Stimulated activated CD4-positive, alpha-beta T cell treated with anti-CD3 and anti-CD28 coated beads, Interleukin-15, amount 100 ng/mL, for 1 hour (primary cell): ENCODE results near the gene VANGL2.
"Not testable (repeated sequence)": the region's sequence is repeated elsewhere in the genome, so short reads cannot be mapped to it uniquely, and the experiment has no call there.

Experiments
- DNase-seq, 2 donors: peaks; one replicate each; pipeline ENCODE4 v3.0.0-alpha.2; 2020; ENCODE audit warnings: low read depth in 1 of 2, low spot score in 1 of 2

VANGL2 gene

DNA sequence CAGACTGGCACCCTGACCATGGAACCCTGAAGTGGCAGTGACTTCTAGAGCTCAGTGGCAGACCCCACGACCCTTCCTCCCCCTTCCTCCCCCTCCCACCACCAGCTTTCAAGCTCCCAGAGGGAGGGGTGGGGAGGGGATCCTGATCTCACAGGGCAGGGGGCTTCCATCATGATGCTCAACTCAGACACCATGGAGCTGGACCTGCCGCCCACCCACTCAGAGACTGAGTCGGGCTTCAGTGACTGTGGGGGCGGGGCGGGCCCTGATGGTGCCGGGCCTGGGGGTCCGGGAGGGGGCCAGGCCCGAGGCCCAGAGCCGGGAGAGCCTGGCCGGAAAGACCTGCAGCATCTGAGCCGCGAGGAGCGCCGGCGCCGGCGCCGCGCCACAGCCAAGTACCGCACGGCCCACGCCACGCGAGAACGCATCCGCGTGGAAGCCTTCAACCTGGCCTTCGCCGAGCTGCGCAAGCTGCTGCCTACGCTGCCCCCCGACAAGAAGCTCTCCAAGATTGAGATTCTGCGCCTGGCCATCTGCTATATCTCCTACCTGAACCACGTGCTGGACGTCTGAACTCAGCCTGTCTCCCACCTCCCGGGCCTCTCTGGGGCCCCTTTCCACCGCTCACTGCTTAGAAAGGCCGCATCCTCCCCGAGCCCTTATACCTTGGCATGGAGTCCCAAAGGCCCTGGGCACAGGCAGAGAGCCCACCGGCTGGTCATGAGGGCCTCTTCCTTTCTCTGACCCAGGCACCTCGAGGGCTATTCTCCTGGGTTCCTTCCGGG, 29.6 kb upstream of the VANGL2 start:
- no peak for DNase-seq

DNA sequence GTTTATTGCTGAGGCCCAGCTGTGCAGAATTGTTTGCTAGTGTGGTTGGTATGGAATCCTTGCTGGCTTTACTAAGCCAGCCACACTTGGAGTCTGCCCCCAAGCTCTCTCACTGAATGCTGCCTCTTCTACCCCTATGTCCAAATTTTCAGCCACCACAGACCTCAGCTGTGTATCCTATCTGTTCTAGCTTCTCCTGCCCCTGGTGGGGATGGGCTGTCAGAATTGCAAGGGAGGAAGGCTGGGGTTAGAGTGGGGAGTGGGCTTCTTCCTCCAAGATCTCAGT, 29.1 kb upstream of the VANGL2 start:
- DNase-seq = no peak

DNA sequence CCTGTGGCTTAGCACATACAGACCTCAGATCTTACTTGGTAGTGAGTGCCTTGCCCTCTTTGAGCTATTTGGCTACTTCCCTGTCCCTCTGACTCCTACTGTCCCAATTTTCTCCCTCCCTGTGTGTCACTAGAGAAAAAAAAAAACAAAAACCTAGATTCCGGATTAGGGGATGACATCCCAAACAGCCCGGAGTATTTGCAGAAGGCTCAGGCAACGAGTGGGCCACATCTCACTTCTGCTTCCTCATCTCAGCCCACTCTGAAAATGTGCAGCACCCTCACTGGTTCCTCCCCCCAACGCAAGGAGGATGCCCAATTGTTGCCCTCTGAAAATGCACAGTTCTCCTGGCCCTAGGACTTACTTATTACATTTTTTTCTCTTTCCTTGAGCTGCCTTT, 28.6 kb upstream of the VANGL2 start:
- DNase-seq = no peak

DNA sequence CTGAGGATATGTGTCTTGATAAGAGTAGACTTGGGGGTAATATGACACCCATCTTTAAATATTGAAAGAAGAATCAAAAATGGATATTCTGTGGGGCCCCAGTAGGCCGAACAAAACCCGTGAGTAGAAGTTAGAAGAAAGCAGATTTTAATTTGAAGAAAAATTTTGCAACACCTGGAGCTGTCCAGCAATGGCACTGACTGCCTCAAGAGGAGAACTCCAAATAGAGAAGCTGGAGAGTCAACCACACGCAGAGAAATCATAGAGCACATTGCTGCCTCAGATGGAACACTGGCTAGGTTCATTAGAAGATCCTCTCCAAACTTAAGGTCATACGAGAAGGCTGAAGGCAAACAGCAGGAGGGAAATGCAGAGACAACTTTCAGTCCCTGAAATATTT, 26.7 kb upstream of the VANGL2 start:
- DNase-seq = no peak

DNA sequence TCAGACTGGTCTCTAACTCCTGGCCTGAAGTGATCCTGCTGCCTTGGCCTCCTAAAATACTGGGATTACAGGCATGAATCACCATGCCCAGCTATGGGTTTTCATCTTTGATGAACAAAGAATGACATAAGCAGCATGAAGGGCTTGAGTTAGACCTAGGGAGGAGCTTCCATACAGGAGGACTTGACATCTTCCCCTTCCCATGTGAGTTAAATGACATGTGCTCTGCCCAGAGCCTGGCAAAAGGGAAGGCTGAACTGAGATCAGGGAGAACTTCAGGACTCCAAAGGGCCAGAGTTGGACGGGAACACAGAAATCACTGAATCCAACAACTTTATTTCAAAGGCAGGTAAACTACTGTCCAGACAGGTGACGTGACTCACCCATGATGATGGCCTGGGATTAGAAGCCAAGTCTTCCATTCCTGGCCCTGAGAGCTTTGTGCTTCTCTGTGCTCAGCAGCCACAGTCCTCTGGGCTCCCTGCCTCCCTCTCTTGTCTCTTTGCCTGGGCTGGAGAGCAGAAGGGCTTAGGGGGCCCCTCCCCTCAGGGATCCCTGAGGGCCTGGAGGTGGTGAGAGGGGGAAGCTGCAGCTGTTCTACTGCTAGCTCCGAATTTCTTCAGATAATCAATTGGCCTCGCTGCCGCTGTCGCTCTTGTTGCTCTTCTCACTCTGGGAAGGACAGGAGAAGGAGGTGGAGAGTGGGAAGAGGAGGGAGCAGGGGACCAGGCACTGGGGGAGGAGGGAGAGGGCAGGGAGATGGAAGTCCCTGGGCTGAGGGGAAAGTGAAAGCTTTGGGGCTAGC, 25.9 kb upstream of the VANGL2 start:
- no peak for DNase-seq

DNA sequence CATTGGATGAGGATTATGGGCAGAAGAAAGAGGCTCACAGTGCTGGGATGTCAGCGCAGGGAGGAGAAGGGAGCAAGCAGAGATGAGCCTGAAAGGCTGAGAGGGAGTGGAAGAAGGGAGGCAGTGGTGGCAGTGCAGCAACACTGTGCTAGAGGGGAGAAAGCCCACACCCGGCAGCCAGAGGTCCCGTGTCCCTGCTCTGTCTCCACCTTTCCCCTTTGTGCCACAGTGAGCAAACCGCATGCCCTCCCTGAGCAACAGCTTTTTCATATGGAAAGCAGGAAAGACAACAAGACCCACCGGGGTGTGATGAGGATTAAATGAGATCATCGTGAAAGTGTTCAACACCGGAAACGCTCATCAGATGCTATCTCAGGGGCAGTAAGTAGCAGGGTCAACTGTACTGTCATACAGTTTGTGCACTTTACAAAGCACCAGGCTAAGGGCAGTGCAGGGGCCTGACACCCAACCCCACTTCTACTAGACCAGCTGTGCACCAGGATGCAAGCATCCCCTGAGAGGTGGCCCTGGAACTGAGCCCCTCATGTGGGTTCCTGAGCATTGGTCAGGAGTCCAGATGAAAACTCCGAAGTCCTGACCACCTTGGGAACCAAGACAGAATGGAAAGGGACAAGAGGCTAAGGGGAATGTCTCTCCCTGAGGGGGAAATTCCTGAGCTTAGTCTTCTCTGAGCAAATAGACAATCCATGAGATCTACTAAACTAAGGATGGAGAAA, 24.4 kb upstream of the VANGL2 start:
- no peak for DNase-seq

DNA sequence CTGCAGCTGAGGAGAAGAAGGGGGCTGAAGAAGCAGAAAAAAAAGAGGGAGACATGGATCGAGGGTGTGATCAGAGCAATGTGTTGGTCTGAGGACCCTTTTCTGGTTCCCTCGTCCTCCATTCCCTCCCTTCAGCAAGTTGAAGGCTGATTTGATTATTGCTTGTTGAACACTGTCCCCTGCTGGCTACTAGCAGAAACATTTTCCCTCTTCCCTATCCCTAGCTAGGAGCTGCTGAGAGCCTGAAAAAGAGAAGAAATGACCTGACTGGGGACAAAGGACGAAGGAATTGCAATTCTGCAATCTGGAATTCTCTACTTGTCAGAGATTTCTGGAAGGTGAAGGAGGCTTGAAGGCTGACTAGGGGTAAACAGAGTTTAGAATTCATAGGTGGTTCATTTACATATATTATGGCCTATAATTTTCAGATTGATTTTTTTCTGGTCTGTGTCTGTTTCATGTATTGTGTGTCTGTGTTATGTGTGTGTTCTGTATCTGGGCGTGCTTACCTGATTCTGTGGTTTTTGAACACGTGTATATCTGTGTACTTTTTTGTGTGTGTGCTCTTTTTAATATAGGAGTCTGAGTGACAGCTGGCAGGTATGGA, 23.7 kb upstream of the VANGL2 start:
- DNase-seq = no peak

DNA sequence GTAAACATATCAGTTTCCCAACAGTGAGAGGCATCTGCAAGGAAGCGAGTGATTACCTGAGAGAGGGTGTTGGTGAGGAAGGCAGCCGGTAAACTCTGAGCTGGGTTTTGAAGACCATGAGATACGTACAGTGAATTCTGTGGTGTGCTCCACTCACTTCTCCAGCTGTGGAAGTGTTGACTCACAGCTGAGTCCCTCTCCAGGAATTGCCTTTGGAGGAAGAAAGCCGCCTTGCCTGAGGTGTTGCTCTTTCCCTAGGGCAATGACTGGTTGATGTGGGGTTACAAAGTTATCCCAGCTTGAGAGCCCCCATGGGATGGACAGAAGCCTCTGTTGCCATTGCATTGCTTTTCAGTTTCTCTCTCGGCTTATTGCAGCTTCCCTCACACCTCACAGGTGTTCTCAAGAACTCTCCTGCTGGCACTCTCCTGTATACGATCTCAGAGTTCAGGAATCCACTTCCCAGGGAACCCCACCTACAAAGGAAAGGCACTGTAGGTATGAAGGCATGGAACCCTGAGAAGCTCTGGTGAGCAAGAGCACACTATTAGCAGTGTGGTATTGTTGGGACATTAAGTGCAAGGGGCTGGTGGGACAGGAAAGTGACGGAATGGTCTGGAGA, 22.7 kb upstream of the VANGL2 start:
- no peak for DNase-seq

DNA sequence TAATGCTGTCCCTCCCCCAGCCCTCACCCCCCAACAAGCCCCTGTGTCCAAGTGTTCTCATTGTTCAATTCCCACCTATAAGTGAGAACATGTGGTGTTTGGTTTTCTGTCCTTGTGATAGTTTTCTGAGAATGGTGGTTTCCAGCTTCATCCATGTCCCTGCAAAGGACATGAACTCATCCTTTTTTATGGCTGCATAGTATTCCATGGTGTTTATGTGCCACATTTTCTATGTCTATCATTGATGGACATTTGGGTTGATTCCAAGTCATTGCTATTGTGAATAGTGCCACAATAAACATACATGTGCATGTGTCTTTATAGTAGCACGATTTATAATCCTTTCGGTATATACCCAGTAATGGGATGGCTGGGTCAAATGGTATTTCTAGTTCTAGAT, 15.6 kb upstream of the VANGL2 start:
- not testable (repeated sequence) for DNase-seq

DNA sequence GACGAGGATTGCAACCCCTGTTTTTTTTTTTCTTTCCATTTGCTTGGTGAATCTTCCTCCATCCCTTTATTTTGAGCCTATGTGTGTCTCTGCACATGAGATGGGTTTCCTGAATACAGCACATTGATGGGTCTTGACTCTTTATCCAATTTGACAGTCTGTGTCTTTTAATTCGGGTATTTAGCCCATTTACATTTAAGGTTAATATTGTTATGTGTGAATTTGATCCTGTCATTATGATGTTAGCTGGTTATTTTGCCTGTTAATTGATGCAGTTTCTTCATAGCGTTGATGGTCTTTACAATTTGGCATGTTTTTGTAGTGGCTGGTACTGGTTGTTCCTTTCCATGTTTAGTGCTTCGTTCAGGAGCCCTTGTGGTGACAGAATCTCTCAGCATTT, 12.0 kb upstream of the VANGL2 start:
- DNase-seq = not testable (repeated sequence)

DNA sequence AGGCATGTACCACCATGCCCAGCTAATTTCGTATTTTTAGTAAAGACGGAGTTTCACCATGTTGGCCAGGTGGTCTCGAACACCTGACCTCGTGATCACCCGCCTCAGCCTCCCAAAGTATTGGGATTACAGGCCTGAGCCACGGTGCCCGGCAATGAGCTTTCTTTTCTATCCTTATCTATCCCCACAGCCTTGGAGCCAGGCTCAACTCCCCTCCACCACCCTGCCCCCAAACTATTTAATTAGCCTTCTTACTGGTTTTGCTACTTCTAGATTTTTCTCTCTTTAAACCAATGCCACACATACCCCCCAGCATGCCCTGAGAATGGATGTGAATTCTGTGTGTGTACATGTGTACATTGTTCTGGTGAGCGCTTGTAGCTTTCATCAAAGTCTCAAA, 5.7 kb upstream of the VANGL2 start:
- DNase-seq = no peak

DNA sequence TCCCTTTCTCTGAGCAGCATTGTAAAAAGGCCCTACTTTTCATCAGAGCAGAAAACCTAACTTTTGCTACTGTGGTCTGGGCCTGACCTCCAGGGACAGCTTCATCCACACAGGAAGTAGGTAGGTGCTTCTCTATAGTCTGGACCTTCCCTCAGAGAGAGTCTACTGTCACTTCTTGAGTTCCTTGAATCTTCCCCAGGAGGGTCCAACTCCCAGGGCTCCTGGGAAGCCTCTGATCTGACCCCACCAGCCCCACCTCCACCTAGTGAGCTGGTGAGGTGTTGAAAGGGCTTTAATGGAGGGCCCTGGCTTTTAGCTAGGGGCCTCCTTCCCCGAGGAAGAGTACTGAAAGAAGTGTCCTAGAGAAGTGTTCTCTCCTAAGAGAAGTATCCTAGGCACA, 2.7 kb upstream of the VANGL2 start:
- no peak for DNase-seq

DNA sequence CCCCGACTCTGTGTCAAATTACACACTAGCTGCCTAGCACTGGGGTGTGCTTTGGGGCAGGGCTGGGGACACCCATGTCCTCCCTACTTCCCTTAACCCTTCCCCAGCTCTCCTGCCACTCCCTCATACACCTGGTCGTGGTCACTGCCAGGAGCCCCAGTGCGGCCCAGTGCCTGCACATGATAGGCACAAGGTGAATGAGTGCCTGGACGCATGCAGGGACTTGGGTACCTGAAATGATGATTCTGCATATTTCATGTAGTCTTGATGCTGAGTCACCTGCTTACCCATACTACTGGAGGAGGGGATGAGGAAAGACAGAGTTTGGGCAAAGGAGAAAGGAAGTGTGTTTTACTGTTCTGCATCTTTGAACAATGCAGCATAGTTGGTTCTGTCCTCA, 1.5 kb upstream of the VANGL2 start:
- no peak for DNase-seq

DNA sequence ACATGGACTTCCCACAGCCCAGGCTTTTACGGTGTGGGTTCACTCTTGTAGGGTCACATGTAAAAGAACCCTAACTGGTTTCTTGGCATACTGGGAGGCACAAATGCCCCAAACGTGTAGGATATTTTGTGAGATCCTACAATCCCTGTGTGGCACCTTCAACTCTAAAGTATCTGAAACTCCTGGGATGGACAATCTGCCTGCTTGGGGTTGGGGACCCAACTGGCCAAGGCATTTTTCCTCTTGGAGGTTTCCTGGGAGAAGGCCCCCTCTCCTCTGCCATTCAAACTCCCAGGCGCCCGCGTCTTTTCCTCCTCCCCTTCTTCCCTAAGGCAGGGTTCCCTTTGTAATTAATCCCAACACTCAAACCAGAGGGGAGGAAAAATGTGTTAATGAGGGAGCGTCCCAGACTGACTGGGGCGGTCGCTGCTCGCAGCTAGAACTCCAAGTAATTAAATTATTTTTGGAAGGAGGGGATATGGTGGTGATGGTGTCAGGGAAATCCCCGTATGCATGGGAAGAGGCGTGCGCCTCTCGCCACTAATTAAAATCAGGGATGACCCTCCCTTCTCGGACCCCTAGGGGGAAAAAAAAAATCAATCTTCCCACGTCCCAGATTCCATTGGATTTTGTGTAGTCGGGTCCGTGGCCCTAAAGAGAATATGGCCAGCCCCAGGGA, 681 bp upstream of the VANGL2 start:
- DNase-seq = no peak

DNA sequence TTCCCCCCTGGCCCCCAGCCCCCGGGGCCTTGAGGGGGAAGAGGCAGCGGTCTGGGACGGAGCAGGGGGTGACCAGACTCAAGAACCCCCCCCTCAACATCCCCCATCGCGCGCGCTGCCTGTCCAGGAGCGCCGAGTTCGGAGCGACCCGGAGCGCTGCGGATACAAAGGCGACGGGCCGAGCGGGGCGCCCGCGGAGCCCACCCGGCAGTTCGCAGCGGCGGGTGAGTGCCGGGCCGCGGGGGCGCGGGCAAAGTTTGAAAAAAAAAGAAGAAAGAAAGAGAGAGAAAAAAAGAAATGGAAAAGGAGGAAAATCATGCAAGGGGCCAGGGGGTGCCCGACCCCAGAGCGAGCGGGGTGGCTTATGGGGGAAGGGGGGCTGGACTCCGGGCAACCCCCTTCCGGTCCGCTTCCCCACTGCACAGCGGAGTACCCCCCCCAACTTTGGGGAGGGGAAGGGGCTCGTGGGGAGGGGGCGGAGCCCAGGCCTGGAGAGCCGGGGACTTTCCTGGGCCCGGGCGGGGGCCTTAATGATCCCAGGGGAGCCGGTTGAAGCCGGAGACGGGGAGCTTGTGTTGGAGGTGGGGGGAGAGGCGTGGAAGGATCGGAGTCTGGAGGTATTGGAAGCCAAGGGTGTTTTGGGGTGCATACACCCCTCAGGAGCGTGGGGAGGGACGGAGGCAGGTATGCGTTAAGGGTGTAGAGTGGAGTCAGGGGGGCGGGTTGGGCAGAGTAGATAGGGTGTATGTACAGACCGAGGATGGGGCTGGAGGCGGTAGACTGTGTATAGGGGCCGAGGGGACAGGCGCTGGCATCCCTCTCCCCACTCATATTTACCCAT, 502 bp downstream of the VANGL2 start:
- DNase-seq = no peak

DNA sequence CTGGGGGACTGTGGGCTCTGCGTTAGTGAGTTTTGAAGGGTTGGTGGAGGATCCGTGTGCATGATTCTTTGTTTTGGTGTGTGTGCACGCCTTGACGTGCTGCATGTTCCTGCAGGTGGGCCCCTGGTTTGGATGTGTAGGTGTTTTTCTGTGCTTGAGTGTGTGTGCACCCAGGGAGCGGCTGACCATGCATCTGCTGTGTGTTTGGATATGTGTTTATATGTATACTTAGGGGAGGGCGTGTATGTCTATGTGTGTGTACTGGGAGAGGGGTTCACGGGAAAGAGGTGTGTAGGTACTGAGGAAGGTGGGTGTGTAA, 1.1 kb downstream of the VANGL2 start:
- no peak for DNase-seq

DNA sequence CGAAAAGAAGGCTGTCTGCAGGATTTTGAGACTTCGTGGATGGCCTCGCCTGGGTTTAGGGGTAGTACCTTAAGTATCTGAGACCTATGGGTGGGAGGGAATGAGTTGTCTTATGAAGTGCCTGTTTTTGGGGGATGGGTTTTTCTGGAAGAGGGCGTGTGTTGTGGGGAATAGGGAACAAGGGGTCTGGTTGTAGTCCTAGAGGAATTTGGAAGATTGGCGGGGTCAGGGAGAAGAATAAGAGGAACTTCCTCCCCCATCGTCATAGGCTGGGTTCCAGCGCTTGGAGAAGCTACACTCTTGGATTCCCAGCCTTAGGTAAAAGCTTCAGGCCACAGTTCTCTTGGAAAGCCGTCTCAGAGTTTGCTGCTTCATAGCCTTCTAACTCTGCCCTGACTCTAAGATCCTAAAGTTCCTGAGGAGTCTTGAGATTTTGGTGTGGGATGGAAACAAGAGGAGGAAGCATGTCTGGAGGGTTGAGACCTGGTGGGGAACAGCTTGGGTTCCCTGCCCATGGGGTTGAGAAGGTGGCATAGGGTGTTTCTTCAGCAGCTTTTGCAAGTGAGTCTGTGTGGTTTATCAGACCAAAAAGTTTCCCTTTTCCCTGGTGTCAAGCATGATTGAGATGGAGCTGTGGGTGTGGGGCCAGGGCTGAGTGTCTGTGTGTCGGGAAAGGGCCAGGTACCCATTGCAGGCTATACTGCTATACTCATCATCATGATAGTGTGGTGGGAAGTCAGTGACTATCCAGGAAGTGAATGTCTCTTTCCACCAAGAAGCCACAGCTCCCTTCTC, 1.8 kb downstream of the VANGL2 start:
- DNase-seq = no peak

DNA sequence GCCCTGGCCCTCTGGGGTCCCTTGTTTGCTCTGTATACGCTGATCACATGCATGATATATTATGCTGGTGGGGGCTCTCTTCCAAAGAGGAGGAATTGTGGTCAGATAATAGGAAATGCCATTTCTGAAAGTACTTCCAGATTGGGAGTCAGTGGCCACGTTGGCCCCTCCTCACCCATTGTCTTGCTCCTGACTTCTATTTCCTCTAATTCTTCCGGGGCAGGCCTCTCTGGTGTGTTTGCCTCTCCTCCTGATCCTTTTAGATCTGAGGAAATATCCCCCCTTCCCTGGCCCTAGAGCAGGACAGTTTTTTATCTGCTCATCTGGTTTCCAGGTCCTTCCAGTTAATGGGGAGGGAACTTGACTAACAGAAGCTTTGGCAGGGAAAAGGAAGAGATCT, 2.9 kb downstream of the VANGL2 start:
- no peak for DNase-seq

DNA sequence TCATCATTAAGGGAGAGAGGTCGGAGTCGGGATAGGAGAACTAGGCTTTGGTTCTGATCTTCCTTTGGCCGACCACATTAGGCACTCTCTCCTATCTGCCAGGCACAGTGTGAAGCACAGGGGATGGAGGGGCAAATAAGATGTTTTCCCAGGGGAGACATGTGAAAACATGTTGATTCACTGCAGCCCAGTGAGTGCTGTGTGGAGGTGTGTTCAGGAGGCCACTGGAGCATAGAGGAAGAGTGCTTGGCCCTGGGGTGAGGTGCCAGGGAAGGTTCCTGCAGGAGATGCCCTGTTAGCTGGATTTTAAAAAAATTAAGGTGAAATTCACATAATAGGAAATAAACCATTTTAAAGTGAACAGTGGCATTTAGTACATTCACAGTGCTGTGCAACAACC, 3.7 kb downstream of the VANGL2 start:
- no peak for DNase-seq
